Activated CD8-positive, alpha-beta memory T cell treated with anti-CD3 and anti-CD28 coated beads for 1 hour (primary cell): Measurements from ENCODE around the gene SLC25A30.
A peak's percentile ranks its signal among the peaks of the same experiment; 100 is the strongest.

Source experiments
- DNase-seq, 2 donors: peaks; one replicate each; pipeline ENCODE4 v3.0.0-alpha.2; 2020; ENCODE audit warnings: low read depth in 1 of 2; ENCODE audit errors: extremely low read depth in 1 of 2

Gene SLC25A30, protein sequence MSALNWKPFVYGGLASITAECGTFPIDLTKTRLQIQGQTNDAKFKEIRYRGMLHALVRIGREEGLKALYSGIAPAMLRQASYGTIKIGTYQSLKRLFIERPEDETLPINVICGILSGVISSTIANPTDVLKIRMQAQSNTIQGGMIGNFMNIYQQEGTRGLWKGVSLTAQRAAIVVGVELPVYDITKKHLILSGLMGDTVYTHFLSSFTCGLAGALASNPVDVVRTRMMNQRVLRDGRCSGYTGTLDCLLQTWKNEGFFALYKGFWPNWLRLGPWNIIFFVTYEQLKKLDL

GRCh38 chr13:45417790-45418534 lies at the start of gene SLC25A30:
TSS of gene SLC25A30 (minus strand) at chr13:45418373. CDS start at chr13:45411425, 6,948 bp downstream.
- peak; percentile 82 to 87 for DNase-seq

DNA sequence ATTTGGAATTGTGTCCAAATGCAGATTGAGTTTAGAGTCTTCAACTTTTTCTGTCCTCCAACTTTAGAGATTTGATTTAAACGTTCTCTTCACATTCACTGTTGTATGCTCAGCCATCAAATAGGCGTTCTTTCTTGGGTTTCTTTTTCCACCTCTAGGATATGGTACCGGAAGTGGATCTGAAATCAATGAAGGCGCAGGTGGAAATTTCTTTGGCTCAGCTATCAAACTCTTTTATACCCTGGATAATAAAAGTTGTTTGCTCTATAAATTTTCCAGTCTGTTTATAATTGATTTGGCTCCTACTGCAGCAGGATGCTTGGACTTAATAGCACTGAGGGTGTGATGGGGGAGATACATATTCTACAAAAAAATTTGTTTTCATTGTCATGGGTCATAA lies 48.2 kb upstream of the SLC25A30 start:
- no peak for DNase-seq

- DNase-seq: peak; percentile 89 to 90
Measured at GRCh38 chr13:45464687-45465453, 46.7 kb upstream of the SLC25A30 start, which contains the start of gene COG3. TSS of gene COG3 (plus strand) at chr13:45464939. CDS start at chr13:45465037, 98 bp downstream.

- DNase-seq: no peak
Measured at GRCh38 chr13:45464141-45464686, 46.0 kb upstream of the SLC25A30 start.

DNA sequence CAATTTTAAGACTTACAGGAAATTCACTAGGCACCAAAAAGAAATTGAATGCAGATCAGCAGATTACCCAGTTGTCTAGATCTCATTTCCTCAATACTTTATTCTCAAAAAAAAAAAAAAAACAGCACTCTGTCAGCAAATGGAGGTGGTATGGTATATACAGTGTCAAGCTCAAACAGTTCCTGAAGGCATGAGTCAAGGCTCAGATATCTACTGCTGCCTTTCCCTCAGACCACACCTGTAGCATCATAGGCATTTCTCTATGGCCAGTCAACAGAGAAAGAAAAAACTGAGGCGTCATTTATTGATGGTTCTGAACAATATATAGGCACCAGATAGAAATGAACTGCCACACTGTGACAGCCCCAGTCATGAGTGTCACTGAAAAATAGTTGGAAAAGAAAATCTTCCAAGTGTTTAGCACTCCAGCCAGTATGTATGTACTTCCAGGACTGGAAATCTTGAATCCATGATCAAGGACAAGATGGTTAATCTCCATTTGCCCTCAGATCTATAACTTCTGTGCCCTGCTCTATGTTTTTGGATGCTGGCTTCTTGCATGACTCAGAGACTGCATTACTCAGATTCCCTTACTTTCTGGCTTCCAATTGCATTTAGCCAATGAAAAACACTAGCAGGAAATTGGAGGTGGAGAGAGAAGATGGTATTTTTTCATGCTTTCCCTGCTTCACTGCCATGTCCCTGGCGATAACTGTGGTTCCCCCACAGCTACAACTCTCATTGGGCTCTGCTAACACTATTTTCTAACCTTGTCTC lies 38.2 kb upstream of the SLC25A30 start:
- DNase-seq: no peak

- DNase-seq: no peak
Measured at GRCh38 chr13:45454204-45454603, 36.0 kb upstream of the SLC25A30 start.

DNA sequence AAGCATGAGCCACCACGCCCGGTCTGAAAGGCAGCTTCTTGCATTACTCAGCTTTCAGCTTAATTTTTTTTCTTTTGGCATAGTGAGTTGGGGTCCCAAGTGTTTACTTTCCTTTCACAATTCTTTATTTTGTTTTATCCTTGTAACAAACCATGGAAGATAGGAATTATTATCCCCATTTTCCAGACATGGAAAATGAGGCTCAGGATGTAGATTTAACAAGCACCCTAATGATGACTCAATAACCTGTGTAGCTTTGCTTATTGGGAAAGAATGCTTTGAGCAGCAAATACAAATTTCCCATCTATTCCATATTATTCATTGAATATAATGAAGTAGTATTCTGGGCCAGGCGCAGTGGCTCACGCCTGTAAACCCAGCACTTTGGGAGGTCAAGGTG lies 33.1 kb upstream of the SLC25A30 start:
- no peak for DNase-seq

DNA sequence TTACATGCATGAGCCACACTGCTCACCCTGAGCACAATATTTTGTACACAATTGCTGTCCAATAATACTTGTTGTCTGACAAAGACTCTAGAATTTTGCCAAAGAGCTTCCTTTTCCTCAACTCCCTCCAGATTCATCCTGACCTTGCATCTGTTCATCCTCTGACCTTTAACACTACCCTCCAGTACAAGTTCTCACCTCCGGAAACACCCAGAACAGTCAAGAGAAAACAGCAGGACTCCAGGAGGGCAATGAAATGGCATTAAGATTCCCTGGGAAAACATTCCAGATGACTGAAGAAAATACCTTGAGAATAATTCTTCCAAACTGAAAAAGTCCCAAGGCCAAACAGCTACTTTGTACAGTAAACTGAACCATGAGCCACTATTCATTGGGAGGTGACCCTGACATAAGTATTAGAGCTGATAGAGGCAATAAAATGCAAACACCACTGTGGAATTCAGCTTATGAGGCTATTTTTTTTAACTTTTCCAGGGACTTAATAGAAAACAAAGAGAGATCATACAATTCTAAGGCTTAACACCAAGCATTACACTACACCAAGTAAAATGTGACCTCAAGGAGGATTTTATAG lies 30.9 kb upstream of the SLC25A30 start:
- DNase-seq: no peak

GRCh38 chr13:45447050-45447661 lies 29.0 kb upstream of the SLC25A30 start:
- no peak for DNase-seq

DNA sequence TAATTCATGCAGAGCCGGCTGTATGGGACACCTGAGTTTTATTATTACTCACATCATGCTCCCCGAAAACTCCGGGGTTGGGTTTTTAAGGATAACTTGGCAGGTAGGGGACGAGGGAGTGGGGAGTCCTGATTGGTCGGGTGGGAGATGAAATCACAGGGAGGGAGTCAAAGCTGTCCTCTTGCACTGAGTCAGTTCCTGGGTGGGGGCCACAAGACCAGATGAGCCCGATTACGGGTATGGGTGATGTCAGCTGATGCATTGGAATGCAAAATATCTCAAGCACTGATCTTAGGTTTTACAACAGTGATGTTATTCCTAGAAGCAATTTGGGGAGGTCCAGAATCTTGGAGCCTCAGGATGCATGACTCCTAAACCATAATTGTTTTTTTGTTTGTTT lies 28.0 kb upstream of the SLC25A30 start:
- no peak for DNase-seq

- DNase-seq: no peak
Measured at GRCh38 chr13:45445053-45445452, 26.9 kb upstream of the SLC25A30 start.

GRCh38 chr13:45441633-45442032 lies 23.5 kb upstream of the SLC25A30 start:
- no peak for DNase-seq

GRCh38 chr13:45439781-45440462 lies 21.7 kb upstream of the SLC25A30 start:
- DNase-seq: no peak

- DNase-seq: no peak
Measured at GRCh38 chr13:45439008-45439407, 20.8 kb upstream of the SLC25A30 start.

- DNase-seq: no peak
Measured at GRCh38 chr13:45437947-45438346, 19.8 kb upstream of the SLC25A30 start.

GRCh38 chr13:45436953-45437352 lies 18.8 kb upstream of the SLC25A30 start:
- no peak for DNase-seq

GRCh38 chr13:45436332-45436731 lies 18.2 kb upstream of the SLC25A30 start:
- no peak for DNase-seq

GRCh38 chr13:45434556-45435371 lies 16.6 kb upstream of the SLC25A30 start:
- DNase-seq: no peak
